Stimulated activated CD8-positive, alpha-beta memory T cell treated with anti-CD3 and anti-CD28 coated beads, Interleukin-12 subunit alpha, Interleukin-12 subunit beta, amount 100 ng/mL, for 24 hours (primary cell): ENCODE data around the gene LDB2.

Source experiments
- DNase-seq: peaks from one replicate; pipeline ENCODE4 v3.0.0-alpha.2; 2020; ENCODE audit errors: extremely low read depth

Gene LDB2

GRCh38 chr4:16757080-16757521 lies 141.3 kb downstream of the LDB2 start:
- no peak for DNase-seq

DNA sequence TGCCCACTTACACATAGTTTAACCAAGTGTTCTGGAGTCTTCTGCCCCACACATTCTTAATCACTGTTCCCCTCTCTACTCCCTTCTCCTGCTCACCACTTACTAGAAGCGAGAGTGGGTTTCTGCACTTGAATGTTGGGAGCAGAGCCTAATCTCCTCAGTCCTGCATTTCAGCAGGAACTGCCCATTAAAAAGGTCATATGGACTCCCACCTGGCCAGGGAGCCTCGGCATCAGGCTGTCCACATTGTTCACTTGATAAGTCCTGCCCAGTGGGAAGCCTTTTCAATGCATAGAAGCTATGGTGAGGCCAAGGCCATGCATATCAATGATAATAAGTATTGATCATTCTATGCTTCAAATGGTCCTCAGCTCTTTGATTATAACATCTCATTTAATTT lies 144.3 kb downstream of the LDB2 start:
- DNase-seq: no peak

DNA sequence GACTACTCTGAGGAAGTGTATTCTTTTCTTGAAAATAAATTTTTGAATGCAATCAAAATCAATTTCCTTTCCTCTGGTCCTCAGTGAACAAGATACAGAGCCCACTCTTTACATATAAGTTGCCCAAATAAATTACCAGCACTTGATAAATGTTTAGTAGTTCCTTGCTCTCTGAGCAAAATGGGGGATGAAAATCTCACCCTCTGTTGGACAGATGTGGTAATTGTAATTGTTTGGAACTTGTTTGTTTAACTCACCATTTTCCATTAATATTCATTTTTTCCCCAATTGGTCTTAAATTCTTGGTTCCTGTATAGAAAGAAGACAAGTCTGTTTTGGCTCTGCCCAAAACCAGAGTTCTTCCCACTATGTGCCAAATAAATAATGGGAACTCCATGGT lies 146.3 kb downstream of the LDB2 start:
- DNase-seq: no peak

GRCh38 chr4:16750882-16751642 lies 147.4 kb downstream of the LDB2 start:
- no peak for DNase-seq

- DNase-seq: no peak
These were observed 148.2 kb downstream of the LDB2 start for GRCh38 chr4:16750216-16750615.

- no peak for DNase-seq
These were observed 152.6 kb downstream of the LDB2 start for GRCh38 chr4:16745887-16746286.

GRCh38 chr4:16745009-16745635 lies 153.3 kb downstream of the LDB2 start:
- DNase-seq: no peak

DNA sequence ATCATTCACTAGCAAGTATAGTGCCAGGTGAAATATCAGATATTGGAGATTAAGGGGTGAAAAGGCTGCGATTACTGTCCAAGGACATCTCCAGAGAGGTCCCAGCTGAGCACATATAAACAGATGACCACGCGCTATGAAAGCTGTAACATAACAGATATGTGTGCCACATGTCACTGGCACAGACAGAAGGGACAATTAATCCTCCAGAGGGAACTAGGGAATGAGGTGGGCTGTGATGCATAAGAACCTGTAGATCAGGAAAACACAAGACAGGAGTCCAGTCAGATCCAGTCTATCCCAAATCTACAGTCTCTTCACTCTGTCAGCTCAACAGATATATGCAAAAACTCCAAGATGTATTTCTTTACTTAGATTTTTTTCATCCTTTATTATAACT lies 157.2 kb downstream of the LDB2 start:
- DNase-seq: no peak

- no peak for DNase-seq
These were observed 158.3 kb downstream of the LDB2 start for GRCh38 chr4:16739997-16740624.

DNA sequence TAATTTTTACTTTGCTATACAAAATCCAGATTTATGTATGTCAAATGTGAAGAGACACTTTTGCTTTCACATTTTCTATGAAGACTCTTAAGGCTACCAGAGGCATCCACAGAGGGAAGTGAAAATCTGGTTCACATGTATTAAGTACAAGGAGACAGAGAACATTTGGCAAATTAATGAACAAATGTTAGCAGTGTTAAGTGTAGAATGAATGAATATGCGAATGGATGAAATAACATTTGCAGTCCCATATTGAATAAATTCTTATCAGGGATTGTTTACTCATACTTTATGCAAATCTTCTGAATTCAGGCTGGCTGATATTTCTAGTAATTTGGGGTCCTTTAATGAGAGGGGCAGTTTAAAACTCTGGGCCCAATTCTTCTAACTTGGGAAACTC lies 159.9 kb downstream of the LDB2 start:
- no peak for DNase-seq

GRCh38 chr4:16733509-16733908 lies 164.9 kb downstream of the LDB2 start:
- no peak for DNase-seq

DNA sequence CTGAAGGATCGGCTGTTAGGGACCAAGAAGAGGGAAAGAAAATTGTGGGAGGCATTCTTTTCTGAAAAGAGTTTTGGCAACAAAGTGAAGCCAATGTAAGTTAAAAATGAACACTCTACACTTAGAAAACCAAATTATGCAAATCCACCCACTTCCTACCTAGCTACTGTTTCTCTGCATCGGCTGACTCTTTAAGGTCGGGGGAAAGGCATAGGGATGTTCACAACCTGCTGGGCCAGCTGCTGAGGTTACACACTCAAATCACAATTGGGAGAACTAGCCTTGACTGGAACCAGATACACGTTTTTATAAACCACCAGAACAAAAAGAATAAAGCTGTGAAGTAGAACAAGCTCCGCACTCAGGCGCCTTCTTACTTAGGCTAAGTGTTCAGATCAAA lies 165.7 kb downstream of the LDB2 start:
- no peak for DNase-seq

GRCh38 chr4:16731776-16732380 lies 166.6 kb downstream of the LDB2 start:
- no peak for DNase-seq

DNA sequence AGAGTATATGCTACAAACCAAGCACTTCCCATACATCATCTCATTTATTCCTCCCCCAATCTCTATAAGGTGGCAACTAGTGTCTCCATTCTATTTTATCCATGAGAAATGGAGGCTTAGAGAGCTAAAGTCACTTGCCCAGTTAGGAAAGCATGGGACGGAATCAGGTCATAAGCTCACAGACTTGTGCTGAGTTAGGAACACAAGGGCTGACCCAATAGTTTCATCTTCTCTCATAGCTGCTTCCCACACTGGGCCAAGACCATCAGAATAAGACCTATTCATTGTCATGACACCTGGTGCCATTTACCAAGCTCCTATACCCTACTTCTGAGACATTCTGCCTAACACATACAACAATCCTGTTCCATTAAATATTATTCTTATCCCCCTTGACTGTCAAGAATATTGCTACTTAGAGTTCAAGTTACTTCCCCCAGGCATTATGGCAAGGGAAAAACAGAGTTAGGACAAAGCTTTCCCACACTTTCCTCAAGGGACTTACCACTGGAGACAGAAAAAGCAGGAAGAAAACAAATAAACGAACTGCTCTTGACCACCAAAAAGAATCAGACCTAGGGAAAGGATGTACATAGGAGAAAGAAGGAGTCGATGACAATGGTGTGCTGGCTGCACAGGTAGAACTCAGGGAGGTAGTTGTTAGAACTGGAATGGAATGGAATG lies 167.8 kb downstream of the LDB2 start:
- no peak for DNase-seq

DNA sequence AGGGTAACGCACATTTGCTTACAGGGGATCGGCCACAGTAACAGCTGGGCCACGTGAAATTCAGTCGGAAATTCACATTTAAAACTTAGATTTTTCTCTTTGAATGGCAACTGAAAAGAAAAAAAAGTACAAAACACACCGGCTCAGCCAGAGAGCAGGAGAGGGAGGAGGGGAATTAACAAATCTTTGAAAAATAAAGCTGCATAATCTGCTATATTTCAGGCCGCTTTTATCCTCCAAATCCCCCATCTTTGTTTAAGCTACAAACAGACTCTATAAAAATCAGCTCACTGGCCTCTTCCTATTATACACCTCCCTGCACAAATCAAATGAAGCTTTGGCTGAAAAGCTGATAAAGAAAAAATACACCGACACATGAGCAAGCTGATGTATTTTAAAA lies 169.1 kb downstream of the LDB2 start:
- DNase-seq: no peak

GRCh38 chr4:16728849-16729248 lies 169.6 kb downstream of the LDB2 start:
- DNase-seq: no peak

DNA sequence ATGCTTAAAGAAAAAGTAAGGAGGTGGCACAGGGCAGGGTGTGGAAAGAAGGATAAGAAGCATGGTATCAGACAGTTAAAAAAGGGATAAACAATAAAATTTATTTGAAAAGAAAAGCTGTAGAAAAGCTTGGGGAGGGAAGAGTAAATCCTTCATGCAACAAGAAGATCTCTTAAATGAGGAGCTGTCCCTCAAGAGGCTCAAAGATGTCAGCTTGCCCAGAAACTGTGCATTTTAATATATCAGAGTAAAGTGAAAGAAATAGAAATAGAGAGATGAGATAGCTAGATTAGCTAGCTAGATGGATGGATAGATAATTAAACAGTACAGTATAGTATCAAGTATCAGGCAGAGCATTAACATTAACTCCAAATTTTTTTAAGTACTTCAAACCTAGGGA lies 170.3 kb downstream of the LDB2 start:
- no peak for DNase-seq

- DNase-seq: no peak
These were observed 171.2 kb downstream of the LDB2 start for GRCh38 chr4:16727218-16727617.

DNA sequence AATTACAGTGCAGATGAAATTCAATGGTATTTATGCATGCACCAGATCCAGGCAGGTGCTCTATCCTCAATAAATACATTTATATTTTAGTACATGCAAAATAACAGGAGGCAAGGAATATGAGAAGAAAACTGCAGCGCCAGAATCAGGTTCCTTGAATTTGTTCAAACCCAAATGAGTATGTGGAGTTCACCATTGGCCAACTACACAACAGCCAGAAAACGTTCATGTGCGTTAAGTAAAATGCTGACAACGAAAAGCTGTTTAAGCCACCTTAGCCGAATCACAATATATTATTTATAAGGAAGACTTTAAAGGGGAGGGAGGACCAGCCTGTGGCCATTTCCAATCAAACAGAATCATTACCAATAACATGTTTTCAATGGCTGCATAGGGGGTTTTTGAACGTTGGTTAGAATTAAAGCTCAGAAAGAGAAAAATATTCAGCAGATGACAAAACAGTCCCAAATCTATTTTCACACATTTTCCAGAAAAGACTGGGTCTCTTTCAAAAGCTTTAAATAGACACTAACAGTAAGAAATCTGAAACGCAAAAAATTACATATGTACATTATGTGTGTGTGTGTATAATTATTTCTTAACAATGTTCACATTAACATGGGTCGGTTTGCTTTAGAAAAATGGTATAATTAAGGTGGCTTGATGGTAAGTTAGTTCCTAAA lies 171.9 kb downstream of the LDB2 start:
- DNase-seq: no peak

GRCh38 chr4:16725252-16725651 lies 173.2 kb downstream of the LDB2 start:
- no peak for DNase-seq

GRCh38 chr4:16722416-16722815 lies 176.0 kb downstream of the LDB2 start:
- no peak for DNase-seq
